Forelimb muscle (tissue), 1 donor: ENCODE data around the gene KIAA1958. TPM values are rescaled to one million over a fixed set of nuclear protein-coding genes. Genes with fewer than 3 reads are reported as not detected.

Source experiments
- DNase-seq: peaks from one replicate; pipeline ENCODE4 v3.0.0-alpha.2; 2013; ENCODE audit warnings: low read depth
- polyA plus RNA-seq: library from polyadenylated mRNA; unstranded; fragments of 120-200 nt; gene quantifications from one replicate; pipeline ENCODE4 v1.2.1, GENCODE V29; 2013; ENCODE audit not compliant: insufficient read length

The KIAA1958 gene
- polyA plus RNA-seq, 1 donor, result 3.3 TPM

DNA sequence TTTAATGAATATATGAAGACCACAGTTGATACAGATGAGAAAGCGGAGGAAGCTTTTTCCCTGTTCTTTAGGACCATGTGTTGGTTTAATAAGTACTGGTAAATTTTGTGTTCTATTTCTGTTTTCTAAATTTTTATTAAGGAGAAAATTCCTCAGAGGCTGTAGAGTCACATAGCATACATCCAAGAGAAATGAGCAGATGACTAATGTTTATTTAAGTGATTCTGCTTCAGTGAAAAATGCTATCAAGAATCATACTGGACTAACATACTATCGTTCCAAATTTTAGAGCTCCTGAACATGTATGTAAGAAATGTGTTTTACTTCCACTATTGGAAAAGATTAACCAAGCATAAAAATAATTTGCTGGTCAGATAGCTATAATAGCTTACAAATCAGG lies 115.0 kb downstream of the KIAA1958 start:
- no peak for DNase-seq

GRCh38 chr9:112604790-112605189 lies 118.2 kb downstream of the KIAA1958 start:
- DNase-seq, result no peak

- DNase-seq, result no peak
Observed at GRCh38 chr9:112605518-112605917, 118.9 kb downstream of the KIAA1958 start.

DNA sequence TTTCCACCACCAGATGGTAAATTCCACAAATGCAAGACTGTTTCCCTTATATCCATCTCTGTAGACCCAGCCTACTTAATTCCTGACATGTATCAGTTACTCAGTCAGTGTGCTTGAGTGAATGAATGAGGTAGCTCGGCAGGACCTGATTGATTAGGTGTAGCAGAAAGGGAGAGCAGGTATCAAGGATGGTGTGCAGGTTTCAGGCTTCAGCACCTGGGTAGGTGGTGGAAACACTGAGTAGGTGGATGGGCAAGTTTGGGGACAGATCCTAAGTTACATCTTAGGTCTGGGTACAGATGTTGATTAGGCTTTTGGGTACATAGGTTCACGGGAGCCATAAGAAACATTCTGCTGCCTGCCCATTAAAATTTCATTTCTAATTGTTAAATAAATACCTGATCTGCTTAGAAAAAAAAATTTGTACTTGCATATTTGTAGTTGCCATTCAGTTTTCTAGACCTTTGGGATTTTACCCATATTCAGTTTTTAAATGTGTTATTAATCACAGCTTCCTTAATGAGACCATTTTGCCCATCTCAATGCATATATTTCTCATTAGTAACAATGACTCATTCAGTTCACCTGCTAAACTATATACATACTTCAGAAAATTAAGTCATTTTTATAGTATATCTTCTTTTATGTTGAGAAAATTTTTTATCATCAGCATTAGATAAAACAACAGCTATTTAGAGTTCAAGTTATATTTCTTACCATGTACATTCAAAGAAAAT lies 119.5 kb downstream of the KIAA1958 start:
- DNase-seq, result no peak

DNA sequence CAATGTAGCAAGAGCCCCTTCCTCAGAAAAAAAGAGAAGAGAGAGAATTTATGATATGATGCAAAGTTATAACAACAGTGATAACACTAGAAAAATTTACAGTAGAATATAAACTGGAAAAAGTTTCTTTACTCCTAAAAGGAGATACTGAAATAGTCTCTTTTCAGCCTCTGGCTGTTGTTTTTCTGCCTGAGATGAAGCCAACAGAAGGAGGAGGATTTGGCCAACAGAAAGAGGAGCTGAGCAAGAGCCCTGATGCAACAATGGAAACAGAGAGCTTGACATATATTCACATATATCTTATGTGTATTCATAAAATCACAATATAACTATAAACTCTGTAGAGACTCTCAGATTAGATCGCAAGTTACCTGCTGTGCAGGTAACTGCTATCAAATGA lies 122.2 kb downstream of the KIAA1958 start:
- DNase-seq, result no peak

- no peak for DNase-seq
Observed at GRCh38 chr9:112615584-112616266, 129.1 kb downstream of the KIAA1958 start.

- no peak for DNase-seq
Observed at GRCh38 chr9:112617371-112617770, 130.7 kb downstream of the KIAA1958 start.

DNA sequence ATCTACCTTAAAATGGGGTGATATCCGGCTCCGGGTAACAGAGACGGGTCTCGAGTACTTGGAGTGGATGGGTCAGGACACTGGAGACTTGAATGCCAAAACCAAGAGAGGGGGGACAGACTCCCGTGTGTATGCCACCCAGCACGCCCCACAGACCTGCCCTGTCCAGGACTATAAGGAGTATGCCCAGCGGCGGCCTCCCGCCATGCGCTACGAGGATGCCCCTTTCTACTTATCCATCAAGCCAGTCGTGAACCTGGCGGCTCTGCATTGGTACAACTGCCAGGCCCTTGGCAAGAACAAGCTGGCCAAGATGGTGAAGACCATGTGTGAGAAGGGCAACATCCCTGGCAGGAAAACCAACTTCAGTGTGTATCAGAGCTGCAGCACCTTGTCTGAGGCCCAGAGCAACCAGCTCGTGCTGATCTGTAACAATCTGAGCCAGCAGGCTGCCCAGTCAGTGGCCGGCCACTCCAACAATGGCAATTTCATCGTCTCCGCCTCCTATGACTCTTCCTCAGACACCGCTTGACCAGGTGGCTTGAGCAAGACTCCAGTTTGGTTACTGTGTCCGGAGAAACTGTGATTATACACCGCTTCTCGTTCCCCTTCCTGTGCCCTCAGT lies 131.9 kb downstream of the KIAA1958 start:
- no peak for DNase-seq

DNA sequence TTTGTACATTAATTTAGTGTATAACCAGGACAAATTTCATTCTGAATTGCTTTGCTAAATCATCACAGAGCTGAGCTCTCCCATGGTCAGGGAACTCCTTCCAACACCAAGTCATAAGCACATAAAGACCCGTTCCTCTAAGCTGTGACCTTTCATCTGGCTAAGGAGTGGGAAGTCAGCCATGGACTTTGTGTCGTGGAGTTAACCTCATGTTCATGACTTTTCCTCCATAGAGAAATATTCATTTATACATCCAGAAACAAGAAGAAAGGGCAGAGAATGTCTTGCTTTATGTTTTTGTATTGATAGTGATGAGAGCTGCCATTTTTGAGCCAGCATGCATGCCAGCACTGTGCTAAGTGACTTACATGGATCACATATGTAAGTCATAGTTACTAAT lies 133.8 kb downstream of the KIAA1958 start:
- no peak for DNase-seq

DNA sequence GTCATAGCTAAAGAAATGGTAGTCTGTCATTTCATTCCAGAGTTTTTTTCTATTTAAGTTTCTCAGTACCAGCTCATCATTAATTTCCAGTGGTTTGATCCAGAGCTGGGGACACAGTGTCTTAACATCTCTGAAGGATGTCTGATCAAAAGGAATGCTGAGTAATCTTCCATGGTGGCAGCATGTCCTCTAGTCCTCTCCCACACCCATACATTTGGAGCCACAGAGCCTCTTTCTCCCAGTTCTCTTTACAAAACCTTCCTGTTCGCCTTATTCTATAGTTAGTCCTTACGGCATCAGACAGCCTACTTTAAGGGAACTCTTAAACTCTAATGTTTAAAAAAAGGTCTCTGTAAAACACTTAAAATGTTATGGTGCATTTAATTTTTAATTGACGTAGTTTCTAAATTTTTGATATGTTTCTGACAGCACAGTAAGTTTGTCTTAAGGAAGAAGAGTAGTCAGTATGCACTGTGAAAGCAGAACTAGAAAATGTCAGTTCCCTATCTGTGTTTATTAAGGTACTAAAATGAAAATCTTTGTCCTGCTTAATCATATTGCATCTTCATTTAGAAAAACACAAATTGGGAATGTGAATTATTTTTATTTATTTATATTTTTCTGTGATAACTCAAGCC lies 134.5 kb downstream of the KIAA1958 start:
- no peak for DNase-seq

GRCh38 chr9:112623198-112623597 lies 136.6 kb downstream of the KIAA1958 start:
- no peak for DNase-seq

GRCh38 chr9:112624711-112625707 lies 138.4 kb downstream of the KIAA1958 start:
- no peak for DNase-seq

GRCh38 chr9:112629671-112630485 lies 143.3 kb downstream of the KIAA1958 start:
- no peak for DNase-seq

GRCh38 chr9:112631313-112632070 lies 144.9 kb downstream of the KIAA1958 start:
- peak; percentile 52 for DNase-seq

GRCh38 chr9:112640311-112640710 lies 153.7 kb downstream of the KIAA1958 start:
- DNase-seq, result no peak

DNA sequence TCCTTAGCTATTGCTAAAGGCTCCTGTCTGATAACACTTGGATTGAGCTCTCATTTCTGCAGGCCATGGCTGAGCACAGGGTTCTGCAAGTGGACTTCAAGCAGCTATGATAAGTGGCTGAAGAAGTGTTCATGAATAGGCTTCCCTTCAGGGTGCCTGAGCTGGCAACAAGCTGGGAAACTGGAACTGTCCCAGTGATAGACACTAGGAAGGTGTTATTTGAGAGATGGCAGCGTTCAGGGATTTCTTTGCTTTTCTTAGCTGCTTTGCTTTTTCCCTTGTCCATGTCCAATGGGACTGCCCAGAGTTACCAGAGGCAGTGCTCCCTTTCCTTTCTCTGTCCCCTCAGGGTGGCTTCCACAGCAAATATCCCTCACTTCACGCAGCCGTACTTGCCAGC lies 155.5 kb downstream of the KIAA1958 start:
- DNase-seq, result no peak

GRCh38 chr9:112647596-112647995 lies 161.0 kb downstream of the KIAA1958 start:
- no peak for DNase-seq

GRCh38 chr9:112648624-112649023 lies 162.0 kb downstream of the KIAA1958 start:
- DNase-seq, result no peak

- no peak for DNase-seq
Observed at GRCh38 chr9:112654282-112654681, 167.7 kb downstream of the KIAA1958 start.

DNA sequence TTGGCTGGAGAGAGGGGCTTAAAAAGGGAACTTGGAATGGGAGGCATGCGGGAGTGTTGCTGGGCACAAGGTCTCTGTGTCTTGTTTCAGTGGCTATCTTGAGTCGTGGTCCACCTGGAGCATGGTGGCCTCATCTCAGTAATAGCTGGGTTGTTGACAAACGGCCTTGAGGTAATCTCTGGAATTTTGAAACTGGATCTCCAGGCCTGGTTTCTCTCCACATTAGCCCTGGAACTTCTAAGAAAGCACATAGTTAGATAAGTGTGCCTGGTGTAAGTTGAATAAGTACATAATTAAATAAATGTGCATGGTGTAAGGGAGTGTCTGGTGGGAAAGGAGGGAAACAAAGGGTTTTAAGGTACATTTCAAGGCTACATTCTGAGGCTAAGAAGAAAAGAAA lies 169.0 kb downstream of the KIAA1958 start:
- no peak for DNase-seq
